ENCODE measurements around the gene PLOD3. TPM values are rescaled to one million over a fixed set of nuclear protein-coding genes. Genes with fewer than 3 reads are reported as not detected.
A peak's percentile ranks its signal among the peaks of the same experiment; 100 is the strongest.

The PLOD3 gene
- total and polyA plus RNA-seq, 9 of the 15 experiments (the other 6 are each of a cell fraction or from before 2014, with no cell fraction given), result 2.8 to 101 (median 30.9) TPM

DNA sequence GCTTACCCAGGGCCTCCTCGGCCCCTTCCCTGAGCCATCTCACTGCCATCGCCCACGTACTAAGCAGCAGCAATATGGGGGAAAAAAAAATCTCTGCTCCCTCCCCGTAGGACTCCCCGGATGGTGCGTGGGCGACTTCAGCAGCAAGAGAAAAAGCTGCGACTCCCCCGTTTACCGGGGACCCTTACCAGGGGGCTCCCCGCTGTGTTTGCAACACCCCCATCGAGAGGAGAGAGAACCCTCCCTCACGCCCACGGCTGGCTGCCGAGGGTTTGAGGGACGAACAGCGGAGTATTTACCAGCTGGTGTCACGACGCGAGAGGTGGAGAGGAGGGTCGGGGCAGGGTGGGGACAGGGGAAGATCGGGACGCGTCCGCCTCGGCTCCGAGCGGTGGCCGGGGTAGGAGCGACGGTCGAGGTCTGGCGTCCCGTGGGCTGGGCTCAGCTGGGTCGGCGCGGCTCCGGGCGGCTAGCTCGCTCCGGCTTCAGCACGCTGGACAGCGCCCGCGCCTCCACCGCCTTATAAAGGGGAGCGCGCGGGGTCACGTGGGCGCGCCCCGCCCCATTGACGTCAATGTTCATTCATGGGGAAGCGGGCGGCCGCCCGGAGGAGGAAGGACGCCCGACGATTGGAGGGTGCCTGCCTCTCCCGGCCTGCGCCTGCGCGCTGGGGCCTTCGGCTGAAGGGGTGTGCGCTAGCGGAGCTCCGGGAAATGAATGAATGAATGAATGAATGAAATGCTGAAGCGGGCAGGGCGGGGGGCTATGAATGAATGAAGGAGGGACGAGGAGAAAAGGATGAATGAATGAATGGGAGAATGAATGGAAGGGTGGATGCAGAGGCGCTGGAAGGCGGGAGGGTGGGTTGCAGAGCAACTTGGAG lies 52.1 kb downstream of the PLOD3 start, which contains the start of gene VGF (continued):
- TF ChIP-seq, protein P1, sequence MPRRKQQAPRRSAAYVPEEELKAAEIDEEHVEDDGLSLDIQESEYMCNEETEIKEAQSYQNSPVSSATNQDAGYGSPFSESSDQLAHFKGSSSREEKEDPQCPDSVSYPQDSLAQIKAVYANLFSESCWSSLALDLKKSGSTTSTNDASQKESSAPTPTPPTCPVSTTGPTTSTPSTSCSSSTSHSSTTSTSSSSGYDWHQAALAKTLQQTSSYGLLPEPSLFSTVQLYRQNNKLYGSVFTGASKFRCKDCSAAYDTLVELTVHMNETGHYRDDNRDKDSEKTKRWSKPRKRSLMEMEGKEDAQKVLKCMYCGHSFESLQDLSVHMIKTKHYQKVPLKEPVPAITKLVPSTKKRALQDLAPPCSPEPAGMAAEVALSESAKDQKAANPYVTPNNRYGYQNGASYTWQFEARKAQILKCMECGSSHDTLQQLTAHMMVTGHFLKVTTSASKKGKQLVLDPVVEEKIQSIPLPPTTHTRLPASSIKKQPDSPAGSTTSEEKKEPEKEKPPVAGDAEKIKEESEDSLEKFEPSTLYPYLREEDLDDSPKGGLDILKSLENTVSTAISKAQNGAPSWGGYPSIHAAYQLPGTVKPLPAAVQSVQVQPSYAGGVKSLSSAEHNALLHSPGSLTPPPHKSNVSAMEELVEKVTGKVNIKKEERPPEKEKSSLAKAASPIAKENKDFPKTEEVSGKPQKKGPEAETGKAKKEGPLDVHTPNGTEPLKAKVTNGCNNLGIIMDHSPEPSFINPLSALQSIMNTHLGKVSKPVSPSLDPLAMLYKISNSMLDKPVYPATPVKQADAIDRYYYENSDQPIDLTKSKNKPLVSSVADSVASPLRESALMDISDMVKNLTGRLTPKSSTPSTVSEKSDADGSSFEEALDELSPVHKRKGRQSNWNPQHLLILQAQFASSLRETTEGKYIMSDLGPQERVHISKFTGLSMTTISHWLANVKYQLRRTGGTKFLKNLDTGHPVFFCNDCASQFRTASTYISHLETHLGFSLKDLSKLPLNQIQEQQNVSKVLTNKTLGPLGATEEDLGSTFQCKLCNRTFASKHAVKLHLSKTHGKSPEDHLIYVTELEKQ (CRISPR knock-in tag; IDR thresholded peaks at IDR 0.05), result no peak
- TF ChIP-seq ZNF57 (CRISPR knock-in tag; IDR thresholded peaks at IDR 0.05) (no peak), GABPB1 (CRISPR knock-in tag; IDR thresholded peaks at IDR 0.05) (peak; percentile 90), CREM (IDR thresholded peaks at IDR 0.05; ENCODE audit: low read depth) (peak; percentile 94), DDX20 (tag; IDR thresholded peaks at IDR 0.05; ENCODE audit: low read depth) (no peak), MCM7 (IDR thresholded peaks at IDR 0.05) (no peak), ZNF586 (CRISPR knock-in tag; conservative IDR thresholded peaks at IDR 0.05) (no peak), MTA1 (IDR thresholded peaks at IDR 0.05; ENCODE audit: borderline replicate concordance) (no peak), KHSRP (IDR thresholded peaks at IDR 0.05) (no peak), TAF15 (IDR thresholded peaks at IDR 0.05; ENCODE audit: low read depth, low read length) (no peak), HDAC6 (IDR thresholded peaks at IDR 0.05; ENCODE audit: low read depth, low read length) (no peak), ZNF146 (CRISPR knock-in tag; IDR thresholded peaks at IDR 0.05; ENCODE audit: unreplicated experiment) (peak; percentile 43), GTF2A2 (tag; IDR thresholded peaks at IDR 0.05) (peak; percentile 87), NFIC (IDR thresholded peaks at IDR 0.05) (no peak), ZNF75A (CRISPR knock-in tag; IDR thresholded peaks at IDR 0.05) (no peak), RBM17 (IDR thresholded peaks at IDR 0.05; ENCODE audit: borderline replicate concordance, low read depth, low read length) (no peak), LEF1 (IDR thresholded peaks at IDR 0.05) (no peak), TBP (optimal IDR thresholded peaks at IDR 0.05; ENCODE audit: low read depth, low read length) (peak; percentile 95), SIN3B (IDR thresholded peaks at IDR 0.05; ENCODE audit: low read depth) (no peak)
- TF ChIP-seq, protein P2, sequence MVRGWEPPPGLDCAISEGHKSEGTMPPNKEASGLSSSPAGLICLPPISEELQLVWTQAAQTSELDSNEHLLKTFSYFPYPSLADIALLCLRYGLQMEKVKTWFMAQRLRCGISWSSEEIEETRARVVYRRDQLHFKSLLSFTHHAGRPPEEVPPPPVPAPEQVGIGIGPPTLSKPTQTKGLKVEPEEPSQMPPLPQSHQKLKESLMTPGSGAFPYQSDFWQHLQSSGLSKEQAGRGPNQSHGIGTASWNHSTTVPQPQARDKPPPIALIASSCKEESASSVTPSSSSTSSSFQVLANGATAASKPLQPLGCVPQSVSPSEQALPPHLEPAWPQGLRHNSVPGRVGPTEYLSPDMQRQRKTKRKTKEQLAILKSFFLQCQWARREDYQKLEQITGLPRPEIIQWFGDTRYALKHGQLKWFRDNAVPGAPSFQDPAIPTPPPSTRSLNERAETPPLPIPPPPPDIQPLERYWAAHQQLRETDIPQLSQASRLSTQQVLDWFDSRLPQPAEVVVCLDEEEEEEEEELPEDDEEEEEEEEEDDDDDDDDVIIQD (CRISPR knock-in tag; IDR thresholded peaks at IDR 0.05), result no peak
- TF ChIP-seq, protein P3, sequence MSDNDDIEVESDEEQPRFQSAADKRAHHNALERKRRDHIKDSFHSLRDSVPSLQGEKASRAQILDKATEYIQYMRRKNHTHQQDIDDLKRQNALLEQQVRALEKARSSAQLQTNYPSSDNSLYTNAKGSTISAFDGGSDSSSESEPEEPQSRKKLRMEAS (CRISPR knock-in tag; IDR thresholded peaks at IDR 0.05), result peak; percentile 95
- TF ChIP-seq, protein P4, sequence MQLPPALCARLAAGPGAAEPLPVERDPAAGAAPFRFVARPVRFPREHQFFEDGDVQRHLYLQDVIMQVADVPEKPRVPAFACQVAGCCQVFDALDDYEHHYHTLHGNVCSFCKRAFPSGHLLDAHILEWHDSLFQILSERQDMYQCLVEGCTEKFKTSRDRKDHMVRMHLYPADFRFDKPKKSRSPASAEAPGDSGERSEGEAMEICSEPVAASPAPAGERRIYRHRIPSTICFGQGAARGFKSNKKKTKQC (CRISPR knock-in tag; IDR thresholded peaks at IDR 0.05), result peak; percentile 99
- TF ChIP-seq, protein P5, sequence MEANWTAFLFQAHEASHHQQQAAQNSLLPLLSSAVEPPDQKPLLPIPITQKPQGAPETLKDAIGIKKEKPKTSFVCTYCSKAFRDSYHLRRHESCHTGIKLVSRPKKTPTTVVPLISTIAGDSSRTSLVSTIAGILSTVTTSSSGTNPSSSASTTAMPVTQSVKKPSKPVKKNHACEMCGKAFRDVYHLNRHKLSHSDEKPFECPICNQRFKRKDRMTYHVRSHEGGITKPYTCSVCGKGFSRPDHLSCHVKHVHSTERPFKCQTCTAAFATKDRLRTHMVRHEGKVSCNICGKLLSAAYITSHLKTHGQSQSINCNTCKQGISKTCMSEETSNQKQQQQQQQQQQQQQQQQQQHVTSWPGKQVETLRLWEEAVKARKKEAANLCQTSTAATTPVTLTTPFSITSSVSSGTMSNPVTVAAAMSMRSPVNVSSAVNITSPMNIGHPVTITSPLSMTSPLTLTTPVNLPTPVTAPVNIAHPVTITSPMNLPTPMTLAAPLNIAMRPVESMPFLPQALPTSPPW (CRISPR knock-in tag; IDR thresholded peaks at IDR 0.05), result peak; percentile 83

Measured in K562 (cell line).